CD4-positive, CD25-positive, alpha-beta regulatory T cell (primary cell): ENCODE results near the gene ARF5. TPM values are rescaled to one million over a fixed set of nuclear protein-coding genes. Genes with fewer than 3 reads are reported as not detected.

ENCODE experiments used
- ATAC-seq, 2 donors: fragments of 150-1000 bp; cut with Tn5 transposase; one replicate each; pipeline ENCODE4 v1.10.0; 2021; ENCODE audit warnings: low read depth in 2 of 2, moderate number of reproducible peaks in 2 of 2, moderate library complexity in 1 of 2
- DNase-seq, 3 donors: peaks; one replicate each; pipeline versions ENCODE4 v3.0.0 to v3.0.0-alpha.2; 2012 to 2022; ENCODE audit warnings: mixed read lengths in 1 of 3
- H3K27ac ChIP-seq: one replicate; pipeline ENCODE4 v1.7.0; 2013; ENCODE audit warnings: mild to moderate bottlenecking, low read length; ENCODE audit not compliant: insufficient read depth, poor library complexity, severe bottlenecking
- H3K27me3 ChIP-seq: one replicate; pipeline ENCODE4 v1.7.0; 2013; ENCODE audit warnings: low read length; ENCODE audit not compliant: control insufficient read depth, insufficient read depth
- H3K36me3 ChIP-seq: one replicate; pipeline ENCODE4 v1.7.0; 2013; ENCODE audit warnings: mild to moderate bottlenecking, low read length, moderate library complexity; ENCODE audit not compliant: control insufficient read depth, insufficient read depth
- H3K4me1 ChIP-seq: 2 replicates; pipeline ENCODE4 v1.7.0; 2013; ENCODE audit warnings: mild to moderate bottlenecking, low read length; ENCODE audit not compliant: insufficient read depth, control insufficient read depth, poor library complexity, severe bottlenecking
- H3K4me3 ChIP-seq: one replicate; pipeline ENCODE4 v1.7.0; 2013; ENCODE audit warnings: low read depth, mild to moderate bottlenecking, low read length, moderate library complexity
- H3K9me3 ChIP-seq, 2 experiments: 1 replicate in 1 of 2; 2 replicates in 1 of 2; pipeline ENCODE4 v1.7.0; 2013; ENCODE audit warnings: low read length in 2 of 2, mild to moderate bottlenecking in 1 of 2, moderate library complexity in 1 of 2; ENCODE audit not compliant: control insufficient read depth in 2 of 2
- H3K27ac Mint-ChIP-seq, 3 donors: one replicate each; pipeline ENCODE4 v1.8.0; 2020 to 2022; ENCODE audit warnings: mild to moderate bottlenecking in 3 of 3, mixed read lengths in 3 of 3, moderate library complexity in 2 of 3
- H3K27me3 Mint-ChIP-seq: one replicate; pipeline ENCODE4 v1.8.0; 2022; ENCODE audit warnings: mild to moderate bottlenecking, mixed read lengths
- H3K36me3 Mint-ChIP-seq: one replicate; pipeline ENCODE4 v1.8.0; 2020; ENCODE audit warnings: mixed read lengths
- H3K4me1 Mint-ChIP-seq, 4 donors: one replicate each; pipeline ENCODE4 v1.8.0; 2020 to 2022; ENCODE audit warnings: mixed read lengths in 4 of 4, mild to moderate bottlenecking in 1 of 4
- H3K4me3 Mint-ChIP-seq, 4 donors: one replicate each; pipeline ENCODE4 v1.8.0; 2020 to 2022; ENCODE audit warnings: mild to moderate bottlenecking in 4 of 4, mixed read lengths in 4 of 4, moderate library complexity in 3 of 4
- H3K9me3 Mint-ChIP-seq, 7 donors: one replicate each; pipeline ENCODE4 v1.8.0; 2020 to 2022; ENCODE audit warnings: mixed read lengths in 7 of 7, mild to moderate bottlenecking in 3 of 7, moderate library complexity in 2 of 7
- polyA plus RNA-seq, 4 donors: library from polyadenylated mRNA; unstranded; fragments of 300-500 nt; fragmentation: Illumina TruSeq; gene quantifications; one replicate each; pipeline ENCODE4 v1.2.3, GENCODE V29; 2021
- total RNA-seq: library from RNA; stranded (reverse); gene quantifications from one replicate; pipeline ENCODE4 v1.2.3, GENCODE V29; 2022

ARF5 gene
- total and polyA plus RNA-seq, 5 donors from 2014 or later = 101 to 223 (median 189) TPM

- Mint-ChIP-seq H3K4me1 (peaks cover 0 to 8% (median 0%) of the 10 kb centered on the region in 4 donors), H3K9me3 (peaks cover 0 to 2% (median 0%) of the 10 kb centered on the region in 7 donors), H3K27ac (no peak overlapping the region), H3K4me3 (no peak overlapping the region), H3K36me3 (no peaks in the 10 kb centered on the region), H3K27me3 (peaks cover 42% of the 10 kb centered on the region)
- no peaks in the 10 kb centered on the region for H3K36me3 ChIP-seq
- peaks cover 17% of the 10 kb centered on the region for H3K27me3 ChIP-seq
- ATAC-seq (no peak), DNase-seq (no peak)
- no peak overlapping the region for H3K4me3 ChIP-seq
- no peaks in the 10 kb centered on the region for H3K4me1 ChIP-seq
- no peak overlapping the region for H3K27ac ChIP-seq
- H3K9me3 ChIP-seq = no peaks in the 10 kb centered on the region
These were observed 32.4 kb downstream of the ARF5 start for GRCh38 chr7:127620406-127621233.

DNA sequence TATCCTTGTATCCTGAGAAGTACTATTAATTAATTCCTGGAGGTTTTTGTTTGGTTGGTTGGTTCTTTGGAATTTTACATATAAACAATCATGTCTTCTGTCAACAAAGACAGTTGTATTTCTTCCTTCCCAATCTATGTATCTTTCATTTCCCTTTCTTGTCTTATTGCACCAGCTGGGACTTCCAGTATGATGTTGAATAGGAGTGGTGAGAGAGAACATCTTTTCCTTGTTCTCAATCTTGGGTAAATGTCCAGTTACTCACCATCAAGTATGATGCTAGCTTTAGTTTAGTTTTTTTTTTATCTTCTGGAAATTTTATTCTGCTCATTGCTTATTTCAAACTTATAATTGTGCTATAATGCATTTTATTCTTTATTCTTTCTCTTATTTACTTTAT lies 37.1 kb downstream of the ARF5 start:
- no peaks in the 10 kb centered on the region for H3K9me3 ChIP-seq
- no peaks in the 10 kb centered on the region for H3K36me3 ChIP-seq
- H3K27me3 ChIP-seq = peaks cover 3% of the 10 kb centered on the region
- DNase-seq (no peak), ATAC-seq (no peak)
- H3K27ac ChIP-seq = no peak overlapping the region
- no peak overlapping the region for H3K27ac Mint-ChIP-seq
- no peaks in the 10 kb centered on the region for H3K4me1 ChIP-seq
- no peak overlapping the region for H3K4me3 Mint-ChIP-seq
- peaks cover 0 to 1% (median 0%) of the 10 kb centered on the region in 7 donors for H3K9me3 Mint-ChIP-seq
- no peak overlapping the region for H3K4me3 ChIP-seq
- H3K36me3 Mint-ChIP-seq = no peaks in the 10 kb centered on the region
- H3K4me1 Mint-ChIP-seq = peaks cover 0 to 11% (median 0%) of the 10 kb centered on the region in 4 donors
- peaks cover 39% of the 10 kb centered on the region for H3K27me3 Mint-ChIP-seq

- Mint-ChIP-seq H3K27me3 (peaks cover 33% of the 10 kb centered on the region), H3K27ac (no peak overlapping the region), H3K36me3 (no peaks in the 10 kb centered on the region), H3K4me3 (no peak overlapping the region), H3K4me1 (peaks cover 0 to 3% (median 0%) of the 10 kb centered on the region in 4 donors), H3K9me3 (peaks cover 0 to under 1% (median 0%) of the 10 kb centered on the region in 7 donors)
- Histone ChIP-seq H3K9me3 (no peaks in the 10 kb centered on the region), H3K27ac (no peak overlapping the region), H3K27me3 (peaks cover 3% of the 10 kb centered on the region), H3K36me3 (no peaks in the 10 kb centered on the region), H3K4me3 (no peak overlapping the region), H3K4me1 (no peaks in the 10 kb centered on the region)
- ATAC-seq (no peak), DNase-seq (no peak)
These were observed 40.2 kb downstream of the ARF5 start for GRCh38 chr7:127628445-127628844.

DNA sequence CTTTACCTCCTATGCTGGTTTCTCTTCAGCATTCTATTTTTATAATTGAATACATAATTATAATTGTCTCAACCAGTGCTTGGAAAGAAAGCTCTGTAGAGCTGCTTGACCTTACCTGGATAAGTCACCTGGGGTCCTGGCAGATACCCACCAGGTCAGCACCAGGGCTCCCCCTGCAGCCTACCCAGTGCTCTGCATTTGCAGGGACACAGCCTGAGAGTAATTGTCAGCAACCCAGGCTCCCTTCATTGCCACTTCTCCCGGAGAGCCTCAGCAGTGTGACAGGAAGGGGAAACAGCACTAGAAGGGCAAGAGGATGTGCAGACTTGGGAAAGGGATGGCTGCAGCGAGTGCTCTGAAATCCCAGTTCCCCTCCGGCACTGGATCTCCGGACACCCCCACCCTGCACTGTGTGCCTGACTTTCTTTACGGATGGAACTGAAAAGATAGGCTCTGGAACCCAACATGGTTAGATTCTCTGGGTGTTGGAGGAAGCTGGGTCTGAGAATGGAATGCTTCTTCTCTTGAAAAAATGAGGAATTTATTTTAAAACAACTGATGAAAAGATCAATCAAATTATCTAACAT lies 41.1 kb downstream of the ARF5 start:
- Mint-ChIP-seq H3K27me3 (peaks cover 42% of the 10 kb centered on the region), H3K4me3 (no peak overlapping the region), H3K27ac (peak overlapping the region in 1 of 3 donors; percentile 17), H3K36me3 (no peaks in the 10 kb centered on the region), H3K4me1 (peaks cover 0 to 3% (median 0%) of the 10 kb centered on the region in 4 donors), H3K9me3 (peaks cover 0 to 5% (median 0%) of the 10 kb centered on the region in 7 donors)
- no peaks in the 10 kb centered on the region for H3K4me1 ChIP-seq
- H3K4me3 ChIP-seq = no peak overlapping the region
- H3K36me3 ChIP-seq = no peaks in the 10 kb centered on the region
- H3K9me3 ChIP-seq = no peaks in the 10 kb centered on the region
- H3K27me3 ChIP-seq = peaks cover 3% of the 10 kb centered on the region
- ATAC-seq (no peak), DNase-seq (peak in 1 of 3 donors; percentile 22)
- no peak overlapping the region for H3K27ac ChIP-seq

GRCh38 chr7:127632276-127632910 lies 44.2 kb downstream of the ARF5 start:
- Histone ChIP-seq H3K4me1 (no peaks in the 10 kb centered on the region), H3K4me3 (no peak overlapping the region), H3K27ac (no peak overlapping the region), H3K36me3 (no peaks in the 10 kb centered on the region), H3K9me3 (no peaks in the 10 kb centered on the region), H3K27me3 (peaks cover 5% of the 10 kb centered on the region)
- DNase-seq = no peak
- no peak overlapping the region for H3K4me3 Mint-ChIP-seq
- H3K9me3 Mint-ChIP-seq = peaks cover 0 to 5% (median 0%) of the 10 kb centered on the region in 7 donors
- H3K36me3 Mint-ChIP-seq = no peaks in the 10 kb centered on the region
- H3K4me1 Mint-ChIP-seq = peaks cover 0 to 3% (median 0%) of the 10 kb centered on the region in 4 donors
- ATAC-seq = no peak
- peaks cover 51% of the 10 kb centered on the region for H3K27me3 Mint-ChIP-seq
- no peak overlapping the region for H3K27ac Mint-ChIP-seq

GRCh38 chr7:127635659-127636285 lies 47.6 kb downstream of the ARF5 start:
- Mint-ChIP-seq H3K4me3 (no peak overlapping the region), H3K36me3 (no peaks in the 10 kb centered on the region), H3K27me3 (peaks cover 62% of the 10 kb centered on the region), H3K9me3 (peaks cover 0 to 5% (median 0%) of the 10 kb centered on the region in 7 donors), H3K27ac (no peak overlapping the region), H3K4me1 (no peaks in the 10 kb centered on the region)
- Histone ChIP-seq H3K27me3 (peaks cover 8% of the 10 kb centered on the region), H3K4me1 (no peaks in the 10 kb centered on the region), H3K4me3 (no peak overlapping the region), H3K9me3 (no peaks in the 10 kb centered on the region), H3K27ac (no peak overlapping the region), H3K36me3 (no peaks in the 10 kb centered on the region)
- ATAC-seq (no peak), DNase-seq (no peak)

- no peak overlapping the region for H3K27ac ChIP-seq
- peaks cover 8% of the 10 kb centered on the region for H3K27me3 ChIP-seq
- H3K4me1 Mint-ChIP-seq = no peaks in the 10 kb centered on the region
- no peak overlapping the region for H3K4me3 Mint-ChIP-seq
- no peaks in the 10 kb centered on the region for H3K9me3 ChIP-seq
- no peaks in the 10 kb centered on the region for H3K4me1 ChIP-seq
- DNase-seq = no peak
- no peak overlapping the region for H3K27ac Mint-ChIP-seq
- H3K36me3 ChIP-seq = no peaks in the 10 kb centered on the region
- H3K9me3 Mint-ChIP-seq = peaks cover 0 to 5% (median 0%) of the 10 kb centered on the region in 7 donors
- ATAC-seq = no peak
- H3K4me3 ChIP-seq = no peak overlapping the region
- no peaks in the 10 kb centered on the region for H3K36me3 Mint-ChIP-seq
- peaks cover 55% of the 10 kb centered on the region for H3K27me3 Mint-ChIP-seq
These were observed 50.0 kb downstream of the ARF5 start for GRCh38 chr7:127638197-127638596.
